Measurements from ENCODE around the gene SLIT3. TPM values are rescaled to one million over a fixed set of nuclear protein-coding genes. Genes with fewer than 3 reads are reported as not detected.

Gene SLIT3
- total RNA-seq, 8 experiments from 2014 or later, result 6.1 to 159 (median 64.4) TPM

DNA sequence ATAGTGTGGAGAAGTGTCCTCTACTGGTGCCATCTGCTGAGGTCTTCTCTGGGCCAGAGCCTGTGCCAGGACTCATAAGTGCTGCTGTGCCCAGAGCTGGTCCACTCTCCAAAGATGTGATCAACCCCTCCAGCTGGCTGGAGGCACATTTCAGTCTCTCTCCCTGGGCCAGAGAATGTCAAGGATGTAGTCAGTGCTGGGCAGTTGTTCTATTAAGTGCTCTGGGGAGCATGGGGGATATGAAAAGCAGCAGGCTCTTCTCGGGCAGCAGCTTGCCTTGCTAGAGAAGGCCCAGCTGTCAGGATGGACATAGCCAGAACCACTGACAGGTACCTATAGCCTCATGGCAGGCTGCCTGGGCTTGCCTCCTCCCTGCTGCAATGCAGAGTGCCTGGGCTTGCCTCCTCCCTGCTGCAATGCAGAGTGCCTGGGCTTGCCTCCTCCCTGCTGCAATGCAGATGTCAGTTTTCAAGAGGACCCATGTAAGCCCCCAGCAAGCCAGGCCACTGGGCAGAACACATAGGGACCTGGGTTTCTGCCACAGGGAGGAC is 564.6 kb downstream of the SLIT3 start:
- in situ Hi-C loops (cut with MboI; ENCODE audit: low pct_unique_long_range_greater_than_20kb in 2 of 9, low sequenced_read_pairs in 9 of 9, unreplicated experiment in 9 of 9), result no loop called here
- Histone ChIP-seq H3K4me3 (no peak overlapping the region), H3K4me1 (replicated peaks in 1 of 2) (peaks cover 19 to 35% of the 10 kb centered on the region in 2 donors), H3K27ac (no peak overlapping the region)
- ATAC-seq (replicated peaks in 6 of 8), result peak in 3 of 8 experiments; percentile 29 to 75 (median 47)
- 67 to 100% methylated on average over 1 of the region's 1 CpG; no CpG with 5 or more reads in 8 of the 10 experiments for WGBS, 10 experiments

- Histone ChIP-seq H3K27ac (peak overlapping the region; percentile 1 to 8), H3K4me3 (no peak overlapping the region), H3K4me1 (replicated peaks in 1 of 2) (peaks cover 19 to 26% of the 10 kb centered on the region in 2 donors)
- in situ Hi-C loops (cut with MboI; ENCODE audit: low pct_unique_long_range_greater_than_20kb in 2 of 9, low sequenced_read_pairs in 9 of 9, unreplicated experiment in 9 of 9), result no loop called here
- peak; percentile 31 to 98 (median 91) for ATAC-seq (replicated peaks in 6 of 8)
- WGBS, 10 experiments, result 0 to 48% (median 22%) methylated on average over 1 to 5 of the region's 7 CpGs; no CpG with 5 or more reads in 2 of the 10 experiments
Measured at GRCh38 chr5:168734620-168735300, 566.2 kb downstream of the SLIT3 start.

GRCh38 chr5:168734119-168734518 is 566.8 kb downstream of the SLIT3 start:
- Histone ChIP-seq H3K4me3 (no peak overlapping the region), H3K4me1 (replicated peaks in 1 of 2) (peaks cover 19 to 26% of the 10 kb centered on the region in 2 donors), H3K27ac (no peak overlapping the region)
- peak in 1 of 8 experiments; percentile 2 for ATAC-seq (replicated peaks in 6 of 8)
- WGBS, 10 experiments, result 50 to 100% (median 86%) methylated on average over 1 of the region's 1 CpG; no CpG with 5 or more reads in 5 of the 10 experiments
- in situ Hi-C loops (cut with MboI; ENCODE audit: low pct_unique_long_range_greater_than_20kb in 2 of 9, low sequenced_read_pairs in 9 of 9, unreplicated experiment in 9 of 9), result no loop called here

GRCh38 chr5:168728546-168729211 is 572.3 kb downstream of the SLIT3 start:
- Histone ChIP-seq H3K4me1 (replicated peaks in 1 of 2) (no peaks in the 10 kb centered on the region), H3K27ac (no peak overlapping the region), H3K4me3 (no peak overlapping the region)
- no peak for ATAC-seq (replicated peaks in 6 of 8)
- 100% methylated on average over 1 of the region's 1 CpG for WGBS, 10 experiments
- in situ Hi-C loops (cut with MboI; ENCODE audit: low pct_unique_long_range_greater_than_20kb in 2 of 9, low sequenced_read_pairs in 9 of 9, unreplicated experiment in 9 of 9), result no loop called here

GRCh38 chr5:168727547-168727946 is 573.4 kb downstream of the SLIT3 start:
- H3K27ac ChIP-seq, result no peak overlapping the region
- ATAC-seq (replicated peaks in 6 of 8), result no peak
- in situ Hi-C loops (cut with MboI; ENCODE audit: low pct_unique_long_range_greater_than_20kb in 2 of 9, low sequenced_read_pairs in 9 of 9, unreplicated experiment in 9 of 9), result no loop called here
- no peak overlapping the region for H3K4me3 ChIP-seq
- H3K4me1 ChIP-seq (replicated peaks in 1 of 2), result no peaks in the 10 kb centered on the region
- WGBS, 10 experiments, result 0 to 67% (median 60%) methylated on average over 1 of the region's 2 CpGs; no CpG with 5 or more reads in 7 of the 10 experiments

- in situ Hi-C loops (cut with MboI; ENCODE audit: low pct_unique_long_range_greater_than_20kb in 2 of 9, low sequenced_read_pairs in 9 of 9, unreplicated experiment in 9 of 9), result no loop called here
- no peak overlapping the region for H3K27ac ChIP-seq
- no peak for ATAC-seq (replicated peaks in 6 of 8)
- H3K4me3 ChIP-seq, result no peak overlapping the region
- WGBS, 10 experiments, result 80 to 100% (median 100%) methylated on average over 1 of the region's 1 CpG; no CpG with 5 or more reads in 5 of the 10 experiments
- no peaks in the 10 kb centered on the region for H3K4me1 ChIP-seq (replicated peaks in 1 of 2)
Measured at GRCh38 chr5:168726342-168726741, 574.6 kb downstream of the SLIT3 start.

DNA sequence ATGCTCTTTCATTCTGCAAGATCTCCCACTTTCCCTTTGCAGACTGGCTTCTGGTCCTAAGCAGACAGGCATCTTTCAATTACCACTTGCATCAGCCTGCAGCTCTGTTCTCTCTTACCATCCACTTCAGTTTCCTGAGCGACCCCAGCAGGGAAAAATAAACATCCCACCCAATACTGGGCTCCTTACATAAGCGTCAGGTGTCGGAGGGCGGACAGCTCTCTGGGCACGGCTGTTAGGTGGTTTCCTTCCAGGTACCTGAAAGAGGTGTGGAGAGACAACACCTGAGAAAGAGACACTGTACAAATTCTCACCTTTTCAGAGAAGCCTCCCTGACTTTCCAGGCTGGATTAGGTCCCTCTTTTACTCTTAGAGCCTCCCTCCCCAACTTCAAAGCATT is 576.7 kb downstream of the SLIT3 start:
- H3K4me1 ChIP-seq (replicated peaks in 1 of 2), result peaks cover 3 to 4% of the 10 kb centered on the region in 2 donors
- 0 to 87% (median 70%) methylated on average over 1 to 5 of the region's 5 CpGs; no CpG with 5 or more reads in 3 of the 10 experiments for WGBS, 10 experiments
- in situ Hi-C loops (cut with MboI; ENCODE audit: low pct_unique_long_range_greater_than_20kb in 2 of 9, low sequenced_read_pairs in 9 of 9, unreplicated experiment in 9 of 9), result loop anchor here in 2 of 9 experiments (25.0 kb wide), 1 partner anchor 213 kb away; no protein-coding TSS in a partner anchor
- ATAC-seq (replicated peaks in 6 of 8), result no peak
- no peak overlapping the region for H3K27ac ChIP-seq
- no peak overlapping the region for H3K4me3 ChIP-seq

DNA sequence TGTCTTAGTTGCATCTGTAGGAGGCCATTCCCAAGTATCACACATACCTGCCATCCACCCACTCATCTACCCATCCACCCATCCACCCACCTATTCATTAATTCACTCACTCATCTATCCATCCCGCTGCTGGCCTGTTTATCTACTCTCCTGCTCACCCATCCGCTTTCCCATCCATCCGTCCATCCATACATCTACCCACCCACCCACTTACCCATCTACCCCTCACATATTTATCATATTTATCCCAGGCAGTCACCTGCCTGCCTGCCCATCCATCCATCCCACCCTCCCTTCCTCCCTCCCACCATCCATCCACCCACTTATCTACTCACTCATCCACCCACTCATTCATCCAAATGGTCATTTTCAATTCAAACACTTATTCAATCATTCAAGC is 577.9 kb downstream of the SLIT3 start:
- in situ Hi-C loops (cut with MboI; ENCODE audit: low pct_unique_long_range_greater_than_20kb in 2 of 9, low sequenced_read_pairs in 9 of 9, unreplicated experiment in 9 of 9), result loop anchor here in 2 of 9 experiments (25.0 kb wide), 1 partner anchor 214 kb away; no protein-coding TSS in a partner anchor
- Histone ChIP-seq H3K4me1 (replicated peaks in 1 of 2) (peaks cover 3 to 4% of the 10 kb centered on the region in 2 donors), H3K27ac (no peak overlapping the region), H3K4me3 (no peak overlapping the region)
- ATAC-seq (replicated peaks in 6 of 8), result no peak
- 100% methylated on average over 1 of the region's 3 CpGs; no CpG with 5 or more reads in 8 of the 10 experiments for WGBS, 10 experiments

- in situ Hi-C loops (cut with MboI; ENCODE audit: low pct_unique_long_range_greater_than_20kb in 2 of 9, low sequenced_read_pairs in 9 of 9, unreplicated experiment in 9 of 9), result loop anchor here in 2 of 9 experiments (25.0 kb wide), 1 partner anchor 215 kb away; no protein-coding TSS in a partner anchor
- ATAC-seq (replicated peaks in 6 of 8), result no peak
- Histone ChIP-seq H3K27ac (no peak overlapping the region), H3K4me3 (no peak overlapping the region), H3K4me1 (replicated peaks in 1 of 2) (peaks cover 3 to 4% of the 10 kb centered on the region in 2 donors)
- 80 to 100% (median 100%) methylated on average over 1 of the region's 7 CpGs; no CpG with 5 or more reads in 7 of the 10 experiments for WGBS, 10 experiments
Measured at GRCh38 chr5:168721966-168722365, 579.0 kb downstream of the SLIT3 start.

DNA sequence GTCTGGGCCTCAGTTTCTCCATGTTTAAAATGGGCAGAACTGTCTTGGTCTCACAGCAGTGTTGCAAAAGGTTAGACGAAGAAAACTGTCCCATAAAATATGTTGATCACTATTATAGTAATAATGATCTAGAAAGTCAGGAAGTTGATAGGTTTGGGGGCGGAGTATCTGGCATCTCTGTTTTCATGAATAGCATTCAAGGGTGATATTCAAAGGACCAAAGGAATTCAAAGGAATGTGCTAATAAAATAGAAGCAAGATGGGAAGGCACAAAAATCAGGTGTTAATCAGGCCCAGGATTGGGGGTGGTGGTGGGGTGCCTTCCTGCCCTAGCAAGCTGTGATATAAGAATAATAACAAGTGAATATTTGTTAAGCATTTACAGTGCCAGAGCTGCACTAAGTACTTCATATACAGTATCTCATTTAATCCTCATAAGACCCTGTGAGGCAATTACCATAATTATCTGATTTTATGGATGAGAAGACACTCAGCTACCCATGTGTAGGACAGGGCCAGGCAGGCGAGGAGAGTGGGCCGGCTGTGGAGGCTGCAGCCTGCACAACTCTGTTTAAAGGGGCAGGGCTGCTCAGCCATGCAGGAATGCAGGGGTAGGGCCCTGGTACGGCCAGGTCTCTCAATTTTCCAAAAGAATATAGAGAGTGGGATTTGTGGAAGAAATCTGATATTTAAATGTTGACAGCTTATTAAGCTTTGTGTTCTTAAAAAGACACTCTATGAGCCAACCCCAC is 579.8 kb downstream of the SLIT3 start:
- in situ Hi-C loops (cut with MboI; ENCODE audit: low pct_unique_long_range_greater_than_20kb in 2 of 9, low sequenced_read_pairs in 9 of 9, unreplicated experiment in 9 of 9), result loop anchor here in 2 of 9 experiments (25.0 kb wide), 1 partner anchor 216 kb away; no protein-coding TSS in a partner anchor
- WGBS, 10 experiments, result 60 to 92% (median 77%) methylated on average over 1 to 5 of the region's 5 CpGs
- Histone ChIP-seq H3K27ac (no peak overlapping the region), H3K4me3 (no peak overlapping the region), H3K4me1 (replicated peaks in 1 of 2) (peaks cover 3 to 4% of the 10 kb centered on the region in 2 donors)
- ATAC-seq (replicated peaks in 6 of 8), result peak in 3 of 8 experiments; percentile 45 to 90 (median 82)

- peak in 5 of 8 experiments; percentile 47 to 95 (median 86) for ATAC-seq (replicated peaks in 6 of 8)
- WGBS, 10 experiments, result 60 to 100% (median 73%) methylated on average over 1 to 8 of the region's 9 CpGs; no CpG with 5 or more reads in 4 of the 10 experiments
- Histone ChIP-seq H3K27ac (no peak overlapping the region), H3K4me3 (no peak overlapping the region), H3K4me1 (replicated peaks in 1 of 2) (peaks cover 3 to 4% of the 10 kb centered on the region in 2 donors)
- in situ Hi-C loops (cut with MboI; ENCODE audit: low pct_unique_long_range_greater_than_20kb in 2 of 9, low sequenced_read_pairs in 9 of 9, unreplicated experiment in 9 of 9), result loop anchor here in 2 of 9 experiments (25.0 kb wide), 1 partner anchor 217 kb away; no protein-coding TSS in a partner anchor
Measured at GRCh38 chr5:168720575-168720974, 580.4 kb downstream of the SLIT3 start.

DNA sequence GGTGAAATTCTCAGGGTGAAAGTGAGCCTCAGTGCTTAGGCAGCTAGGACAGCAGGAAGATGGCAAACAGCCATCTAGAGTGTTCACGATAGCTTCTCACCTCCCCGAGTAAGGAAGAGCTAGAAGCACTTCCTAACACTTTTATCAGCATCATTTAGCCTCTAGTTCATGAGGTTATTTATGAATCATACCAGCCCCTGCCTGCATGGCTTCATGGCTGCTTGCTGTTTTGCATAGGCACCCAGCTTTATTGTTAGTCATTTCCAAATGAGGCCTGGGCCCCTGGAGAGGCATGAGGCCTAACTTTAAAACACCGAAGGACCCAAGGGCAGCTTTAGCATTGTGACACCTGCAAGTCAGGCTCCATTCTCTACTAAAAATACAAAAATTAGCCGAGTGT is 586.9 kb downstream of the SLIT3 start:
- in situ Hi-C loops (cut with MboI; ENCODE audit: low pct_unique_long_range_greater_than_20kb in 2 of 9, low sequenced_read_pairs in 9 of 9, unreplicated experiment in 9 of 9), result loop anchor here in 2 of 9 experiments (25.0 kb wide), 1 partner anchor 223 kb away; no protein-coding TSS in a partner anchor
- 17 to 90% (median 48%) methylated on average over 1 to 4 of the region's 4 CpGs; no CpG with 5 or more reads in 3 of the 10 experiments for WGBS, 10 experiments
- peaks cover 0 to 4% of the 10 kb centered on the region in 2 donors for H3K4me1 ChIP-seq (replicated peaks in 1 of 2)
- ATAC-seq (replicated peaks in 6 of 8), result peak in 1 of 8 experiments; percentile 16
- no peak overlapping the region for H3K27ac ChIP-seq
- H3K4me3 ChIP-seq, result no peak overlapping the region

Measured in motor neuron (in vitro differentiated cells).